ENCODE measurements around the gene ARHGAP31. TPM values are rescaled to one million over a fixed set of nuclear protein-coding genes. Genes with fewer than 3 reads are reported as not detected.
A peak's percentile ranks its signal among the peaks of the same experiment; 100 is the strongest.
"Not testable (repeated sequence)": the region's sequence is repeated elsewhere in the genome, so short reads cannot be mapped to it uniquely, and the experiment has no call there.

The ARHGAP31 gene
- total and polyA plus RNA-seq, 10 donors, result 2.0 to 38.0 (median 25.3) TPM

- Histone ChIP-seq H3K27me3 (replicated peaks in 1 of 7) (no peaks in the 10 kb centered on the region), H3K4me3 (no peak overlapping the region), H3K36me3 (no peaks in the 10 kb centered on the region), H3K27ac (peak overlapping the region in 3 of 8 donors; percentile 10 to 36 (median 29)), H3K4me1 (peaks cover 0 to 20% (median 14%) of the 10 kb centered on the region in 6 donors), H3K9me3 (peaks cover 0 to 2% (median 0%) of the 10 kb centered on the region in 8 donors)
- 80 to 84% (median 82%) methylated on average over 8 of the region's 8 CpGs for WGBS, 5 donors
- intact Hi-C loops (cut with DNase I; ENCODE audit: low total_unique reads), result no loop called here
- DNase-seq, result no peak
- no peak for TF ChIP-seq CTCF (IDR thresholded peaks at IDR 0.05 in 8 of 11, conservative IDR thresholded peaks at IDR 0.05 in 3 of 11)
Observed at GRCh38 chr3:119257654-119258410, 36.4 kb upstream of the ARHGAP31 start.

GRCh38 chr3:119258915-119259314, 35.3 kb upstream of the ARHGAP31 start:
- WGBS, 5 donors, result 3 to 15% (median 7%) methylated on average over 1 of the region's 1 CpG
- H3K4me1 ChIP-seq, result peaks cover 0 to 20% (median 14%) of the 10 kb centered on the region in 6 donors
- no peaks in the 10 kb centered on the region for H3K36me3 ChIP-seq
- no peaks in the 10 kb centered on the region for H3K27me3 ChIP-seq (replicated peaks in 1 of 7)
- peak overlapping the region in 4 of 8 donors; percentile 6 to 36 (median 28) for H3K27ac ChIP-seq
- TF ChIP-seq CTCF (IDR thresholded peaks at IDR 0.05 in 8 of 11, conservative IDR thresholded peaks at IDR 0.05 in 3 of 11) (no peak), POLR2AphosphoS5 (IDR thresholded peaks at IDR 0.05) (no peak), POLR2A (IDR thresholded peaks at IDR 0.05) (no peak)
- no peak for DNase-seq
- no peaks in the 10 kb centered on the region for H3K9me3 ChIP-seq
- H3K4me3 ChIP-seq, result no peak overlapping the region
- intact Hi-C loops (cut with DNase I; ENCODE audit: low total_unique reads), result no loop called here

- intact Hi-C loops (cut with DNase I; ENCODE audit: low total_unique reads), result no loop called here
- H3K9me3 ChIP-seq, result no peaks in the 10 kb centered on the region
- 84 to 99% (median 92%) methylated on average over 4 of the region's 4 CpGs for WGBS, 5 donors
- no peak overlapping the region for H3K4me3 ChIP-seq
- H3K27ac ChIP-seq, result no peak overlapping the region
- DNase-seq, result no peak
- TF ChIP-seq CTCF (IDR thresholded peaks at IDR 0.05 in 8 of 11, conservative IDR thresholded peaks at IDR 0.05 in 3 of 11) (no peak), POLR2AphosphoS5 (IDR thresholded peaks at IDR 0.05) (no peak)
- H3K4me1 ChIP-seq, result peaks cover 0 to 20% (median 14%) of the 10 kb centered on the region in 6 donors
- H3K27me3 ChIP-seq (replicated peaks in 1 of 7), result no peaks in the 10 kb centered on the region
- no peaks in the 10 kb centered on the region for H3K36me3 ChIP-seq
Observed at GRCh38 chr3:119259821-119260220, 34.4 kb upstream of the ARHGAP31 start.

GRCh38 chr3:119261055-119261454, 33.1 kb upstream of the ARHGAP31 start:
- Histone ChIP-seq H3K4me1 (peaks cover 0 to 20% (median 14%) of the 10 kb centered on the region in 6 donors), H3K27ac (no peak overlapping the region), H3K36me3 (no peaks in the 10 kb centered on the region), H3K27me3 (replicated peaks in 1 of 7) (no peaks in the 10 kb centered on the region), H3K9me3 (no peaks in the 10 kb centered on the region), H3K4me3 (no peak overlapping the region)
- TF ChIP-seq POLR2A (IDR thresholded peaks at IDR 0.05), result no peak
- no peak for TF ChIP-seq POLR2AphosphoS5 (IDR thresholded peaks at IDR 0.05)
- no peak for TF ChIP-seq CTCF (IDR thresholded peaks at IDR 0.05 in 8 of 11, conservative IDR thresholded peaks at IDR 0.05 in 3 of 11)
- intact Hi-C loops (cut with DNase I; ENCODE audit: low total_unique reads), result no loop called here
- 69 to 80% (median 74%) methylated on average over 4 to 6 of the region's 6 CpGs for WGBS, 5 donors
- DNase-seq, result no peak

GRCh38 chr3:119270212-119270611, 24.0 kb upstream of the ARHGAP31 start:
- not testable (repeated sequence) for H3K27me3 ChIP-seq (replicated peaks in 1 of 7); H3K36me3 ChIP-seq; DNase-seq; H3K4me3 ChIP-seq; H3K27ac ChIP-seq; H3K4me1 ChIP-seq; H3K9me3 ChIP-seq
- 71 to 94% (median 79%) methylated on average over 2 of the region's 2 CpGs for WGBS, 5 donors
- intact Hi-C loops (cut with DNase I; ENCODE audit: low total_unique reads), result loop anchor here (10.0 kb wide), 1 partner anchor 85 kb away; no protein-coding TSS in a partner anchor
